Endothelial cell of umbilical vein (primary cell): ENCODE data around the gene CPA3. TPM values are rescaled to one million over a fixed set of nuclear protein-coding genes. Genes with fewer than 3 reads are reported as not detected.

Experiments used
- BruUV-seq: library from RNA; stranded (reverse); fragments of 400-500 nt; replicated peaks from 2 replicates; lab custom pipeline; 2021; lab: Mats Ljungman, UMichigan
- CTCF ChIA-PET: fragments of 300-600, 350-600 bp; sonication (Branson Sonifier 250); formaldehyde crosslinking; loops from one replicate; lab custom pipeline; 2021; ENCODE audit warnings: antibody characterized with exemption, inconsistent platforms; lab: Charles Lee
- POLR2A ChIA-PET: fragments of 300-600, 350-600 bp; sonication (Branson Sonifier 250); formaldehyde crosslinking; loops from one replicate; lab custom pipeline; 2021; ENCODE audit warnings: antibody characterized with exemption, inconsistent platforms; lab: Charles Lee
- DNase-seq: peaks from one replicate; pipeline ENCODE4 v3.0.0-alpha.2; 2011; ENCODE audit warnings: low read depth, low spot score
- FAIRE-seq: peaks from 2 replicates; lab custom pipeline; 2011; peaks lifted over from hg19 to GRCh38; lab: Jason Lieb, UNC
- H2AFZ ChIP-seq: 2 replicates; pipeline ENCODE4 v1.6.0; 2012; ENCODE audit warnings: low read depth, low read length, control low read depth, inconsistent platforms
- H3K27ac ChIP-seq: 2 replicates; pipeline ENCODE4 v1.5.1; 2011; ENCODE audit warnings: low read depth, mild to moderate bottlenecking, control low read depth, low read length, moderate library complexity; ENCODE audit not compliant: insufficient read depth
- H3K27me3 ChIP-seq, 2 experiments: 2 replicates each; pipeline versions ENCODE4 v1.6.0 to v1.6.1; 2011; ENCODE audit warnings: low read length in 2 of 2, mixed read lengths in 1 of 2; ENCODE audit not compliant: control insufficient read depth in 2 of 2, insufficient read depth in 2 of 2
- H3K36me3 ChIP-seq, 2 experiments: 2 replicates in 1 of 2; 3 replicates in 1 of 2; pipeline ENCODE4 v1.5.1; 2011; ENCODE audit warnings: low read length in 2 of 2, mild to moderate bottlenecking in 1 of 2, moderate library complexity in 1 of 2; ENCODE audit not compliant: control insufficient read depth in 2 of 2, insufficient read depth in 2 of 2; ENCODE audit errors: extremely low read depth in 1 of 2
- H3K4me1 ChIP-seq: 3 replicates; pipeline ENCODE4 v1.5.1; 2011; ENCODE audit warnings: mild to moderate bottlenecking, low read length; ENCODE audit not compliant: control insufficient read depth, insufficient read depth; ENCODE audit errors: extremely low read depth
- H3K4me2 ChIP-seq: 2 replicates; pipeline ENCODE4 v1.6.1; 2011; ENCODE audit warnings: low read length, control low read depth, mixed read lengths; ENCODE audit not compliant: insufficient read depth
- H3K4me3 ChIP-seq, 3 experiments: fragments of 200-600 bp in 1 of 3; sonication (generic), shearing (Covaris generic) in 1 of 3; replicated peaks in 1 of 3; 2 replicates each; pipeline ENCODE4 v1.5.1; 2011 to 2016; ENCODE audit warnings: control low read depth in 3 of 3, low read length in 3 of 3, mild to moderate bottlenecking in 2 of 3, inconsistent platforms in 1 of 3, low read depth in 1 of 3, moderate library complexity in 1 of 3; ENCODE audit not compliant: insufficient read depth in 1 of 3
- H3K79me2 ChIP-seq: 2 replicates; pipeline ENCODE4 v1.6.0; 2012; ENCODE audit warnings: low read length, inconsistent platforms; ENCODE audit not compliant: control insufficient read depth, insufficient read depth
- H3K9ac ChIP-seq: replicated peaks from 2 replicates; pipeline ENCODE3; 2011; ENCODE audit warnings: low read length, control low read depth; ENCODE audit not compliant: insufficient read depth; ENCODE audit errors: extremely low read depth
- H3K9me1 ChIP-seq: replicated peaks from 3 replicates; pipeline ENCODE4 v1.6.0; 2011; ENCODE audit warnings: mild to moderate bottlenecking, low read length; ENCODE audit not compliant: control insufficient read depth, insufficient read depth; ENCODE audit errors: extremely low read depth
- H3K9me3 ChIP-seq: replicated peaks from 2 replicates; pipeline ENCODE4 v1.5.1; 2012; ENCODE audit warnings: low read length, inconsistent platforms; ENCODE audit not compliant: control insufficient read depth, insufficient read depth
- H4K20me1 ChIP-seq: replicated peaks from 2 replicates; pipeline ENCODE3; 2011; ENCODE audit warnings: mild to moderate bottlenecking, low read length; ENCODE audit not compliant: control insufficient read depth, insufficient read depth; ENCODE audit errors: extremely low read depth
- CTCF ChIP-seq, 2 donors: IDR thresholded peaks; 1 replicate in 1 of 2; 2 replicates in 1 of 2; pipeline ENCODE4 v1.5.1; 2011; ENCODE audit warnings: low read length in 2 of 2, mild to moderate bottlenecking in 2 of 2, moderate library complexity in 2 of 2, control low read depth in 1 of 2, inconsistent platforms in 1 of 2, low read depth in 1 of 2; ENCODE audit not compliant: insufficient read depth in 1 of 2; ENCODE audit errors: extremely low read depth in 1 of 2
- EZH2 ChIP-seq: IDR thresholded peaks from 2 replicates; pipeline ENCODE4 v1.6.1; 2012; ENCODE audit warnings: borderline replicate concordance, low read depth, mild to moderate bottlenecking, moderate library complexity, low read length, inconsistent platforms; ENCODE audit not compliant: severe bottlenecking
- FOS ChIP-seq: IDR thresholded peaks from 2 replicates; pipeline ENCODE4 v1.6.1; 2011; ENCODE audit warnings: mild to moderate bottlenecking, low read length, moderate library complexity, borderline replicate concordance; ENCODE audit not compliant: insufficient read depth
- MAX ChIP-seq: IDR thresholded peaks from 2 replicates; pipeline ENCODE4 v1.6.1; 2011; ENCODE audit not compliant: insufficient read depth, insufficient read length
- MYC ChIP-seq: IDR thresholded peaks from one replicate; pipeline ENCODE4 v1.6.1; 2011; ENCODE audit warnings: mild to moderate bottlenecking, low read depth, low read length
- POLR2A ChIP-seq: IDR thresholded peaks from 2 replicates; pipeline ENCODE4 v1.6.1; 2012; ENCODE audit warnings: low read depth, mild to moderate bottlenecking, control low read depth, low read length
- POLR2AphosphoS5 ChIP-seq: IDR thresholded peaks from 2 replicates; pipeline ENCODE4 v1.6.1; 2012; ENCODE audit warnings: low read depth, mild to moderate bottlenecking, control low read depth, low read length, moderate library complexity; ENCODE audit not compliant: insufficient read depth
- dilution Hi-C: fragments of 300-500 bp; cut with MboI; formaldehyde crosslinking; loops from one replicate; pipeline ENCODE4 v1.15.0; 2019; ENCODE audit warnings: low sequenced_read_pairs; ENCODE audit not compliant: extremely low pct_ligation_motif_present
- intact Hi-C: fragments of 100-400 bp; cut with micrococcal nuclease; formaldehyde crosslinking; loops from one replicate; pipeline ENCODE4 v1.10.0; 2022
- polyA plus RNA-seq, 4 experiments: library from polyadenylated mRNA; depleted of rRNA in 3 of 4; stranded (reverse) in 3 of 4; unstranded in 1 of 4; fragments of >200 nt; gene quantifications; 2 replicates each; pipeline versions ENCODE4 v1.2.1 to v1.2.3, GENCODE V29; 2011 to 2012; ENCODE audit warnings: missing spikeins in 1 of 4
- total RNA-seq: library from RNA; stranded (reverse); gene quantifications from 2 replicates; pipeline ENCODE4 v1.2.3, GENCODE V29; 2021

CPA3 gene
- total and polyA plus RNA-seq, 2 donors (not counting 3 experiments of a cell fraction or from before 2014, with no cell fraction given), result 1.7 to 6.4 TPM

- no peaks in the 10 kb centered on the region for H4K20me1 ChIP-seq
- peaks cover 2 to 25% of the 10 kb centered on the region in 2 experiments for H3K27me3 ChIP-seq
- H3K4me3 ChIP-seq, result no peak overlapping the region
- ChIA-PET CTCF (no interaction called here), POLR2A (no interaction called here)
- H3K9ac ChIP-seq, result no peak overlapping the region
- no peaks in the 10 kb centered on the region for H3K9me1 ChIP-seq
- dilution Hi-C loops, result no loop called here
- H3K79me2 ChIP-seq, result no peaks in the 10 kb centered on the region
- no peak overlapping the region for H2AFZ ChIP-seq
- H3K36me3 ChIP-seq, result no peaks in the 10 kb centered on the region
- H3K9me3 ChIP-seq, result no peaks in the 10 kb centered on the region
- FAIRE-seq (no peak), DNase-seq (no peak)
- H3K4me2 ChIP-seq, result no peak overlapping the region
- no peaks in the 10 kb centered on the region for H3K4me1 ChIP-seq
- TF ChIP-seq POLR2AphosphoS5, result no peak
- TF ChIP-seq MAX, result no peak
- no peak for TF ChIP-seq FOS
- TF ChIP-seq MYC, result no peak
- TF ChIP-seq EZH2, result no peak
- no peak for TF ChIP-seq POLR2A
- no peak for TF ChIP-seq CTCF (IDR thresholded peaks at IDR 0.05; ENCODE audit: extremely low read depth in 1 of 2, insufficient read depth in 1 of 2, low read depth in 1 of 2, low read length in 2 of 2)
- intact Hi-C loops, result no loop called here
- H3K27ac ChIP-seq, result no peak overlapping the region
- no TSS peak for BruUV-seq
Observed at GRCh38 chr3:148856384-148856783, 8.7 kb upstream of the CPA3 start.
